Measurements from ENCODE around the gene ANO2.

ANO2 gene

GRCh38 chr12:5789469-5789968 is 155.5 kb downstream of the ANO2 start:
- Histone ChIP-seq H3K27me3 (ENCODE audit: insufficient read depth, low read length) (no peaks in the 10 kb centered on the region), H3K4me3 (ENCODE audit: low read length) (no peak overlapping the region), H3K4me1 (ENCODE audit: insufficient read depth, low read length) (no peaks in the 10 kb centered on the region), H3K9ac (ENCODE audit: low read depth, low read length) (no peak overlapping the region), H3K9me3 (ENCODE audit: insufficient read depth, low read depth, low read length) (no peaks in the 10 kb centered on the region), H3K36me3 (ENCODE audit: insufficient read depth, low read length) (no peaks in the 10 kb centered on the region), H3K27ac (ENCODE audit: low read depth, low read length) (no peak overlapping the region)
- WGBS: 91% methylated on average over 7 of the region's 7 CpGs

GRCh38 chr12:5787828-5788227 is 157.2 kb downstream of the ANO2 start:
- Histone ChIP-seq H3K9ac (ENCODE audit: low read depth, low read length) (no peak overlapping the region), H3K27me3 (ENCODE audit: insufficient read depth, low read length) (no peaks in the 10 kb centered on the region), H3K36me3 (ENCODE audit: insufficient read depth, low read length) (no peaks in the 10 kb centered on the region), H3K4me3 (ENCODE audit: low read length) (no peak overlapping the region), H3K9me3 (ENCODE audit: insufficient read depth, low read depth, low read length) (no peaks in the 10 kb centered on the region), H3K27ac (ENCODE audit: low read depth, low read length) (no peak overlapping the region), H3K4me1 (ENCODE audit: insufficient read depth, low read length) (no peaks in the 10 kb centered on the region)
- WGBS: 95% methylated on average over 5 of the region's 5 CpGs

- H3K9ac ChIP-seq (ENCODE audit: low read depth, low read length): no peak overlapping the region
- H3K36me3 ChIP-seq (ENCODE audit: insufficient read depth, low read length): no peaks in the 10 kb centered on the region
- H3K27me3 ChIP-seq (ENCODE audit: insufficient read depth, low read length): no peaks in the 10 kb centered on the region
- 96% methylated on average over 5 of the region's 5 CpGs for WGBS
- H3K4me1 ChIP-seq (ENCODE audit: insufficient read depth, low read length): no peaks in the 10 kb centered on the region
- H3K4me3 ChIP-seq (ENCODE audit: low read length): no peak overlapping the region
- H3K9me3 ChIP-seq (ENCODE audit: insufficient read depth, low read depth, low read length): no peaks in the 10 kb centered on the region
- no peak overlapping the region for H3K27ac ChIP-seq (ENCODE audit: low read depth, low read length)
These were observed 159.5 kb downstream of the ANO2 start for GRCh38 chr12:5785601-5786000.

- H3K4me1 ChIP-seq (ENCODE audit: insufficient read depth, low read length): no peaks in the 10 kb centered on the region
- no peak overlapping the region for H3K27ac ChIP-seq (ENCODE audit: low read depth, low read length)
- WGBS: 73% methylated on average over 3 of the region's 3 CpGs
- no peak overlapping the region for H3K9ac ChIP-seq (ENCODE audit: low read depth, low read length)
- H3K27me3 ChIP-seq (ENCODE audit: insufficient read depth, low read length): no peaks in the 10 kb centered on the region
- no peak overlapping the region for H3K4me3 ChIP-seq (ENCODE audit: low read length)
- H3K36me3 ChIP-seq (ENCODE audit: insufficient read depth, low read length): no peaks in the 10 kb centered on the region
- H3K9me3 ChIP-seq (ENCODE audit: insufficient read depth, low read depth, low read length): no peaks in the 10 kb centered on the region
These were observed 160.5 kb downstream of the ANO2 start for GRCh38 chr12:5784462-5785130.

GRCh38 chr12:5783289-5783920 is 161.7 kb downstream of the ANO2 start:
- 94% methylated on average over 3 of the region's 4 CpGs for WGBS
- no peak overlapping the region for H3K27ac ChIP-seq (ENCODE audit: low read depth, low read length)
- no peaks in the 10 kb centered on the region for H3K4me1 ChIP-seq (ENCODE audit: insufficient read depth, low read length)
- H3K27me3 ChIP-seq (ENCODE audit: insufficient read depth, low read length): no peaks in the 10 kb centered on the region
- no peaks in the 10 kb centered on the region for H3K36me3 ChIP-seq (ENCODE audit: insufficient read depth, low read length)
- no peak overlapping the region for H3K4me3 ChIP-seq (ENCODE audit: low read length)
- no peaks in the 10 kb centered on the region for H3K9me3 ChIP-seq (ENCODE audit: insufficient read depth, low read depth, low read length)
- H3K9ac ChIP-seq (ENCODE audit: low read depth, low read length): no peak overlapping the region

GRCh38 chr12:5780536-5780935 is 164.5 kb downstream of the ANO2 start:
- Histone ChIP-seq H3K4me1 (ENCODE audit: insufficient read depth, low read length) (no peaks in the 10 kb centered on the region), H3K9ac (ENCODE audit: low read depth, low read length) (no peak overlapping the region), H3K9me3 (ENCODE audit: insufficient read depth, low read depth, low read length) (no peaks in the 10 kb centered on the region), H3K36me3 (ENCODE audit: insufficient read depth, low read length) (no peaks in the 10 kb centered on the region), H3K4me3 (ENCODE audit: low read length) (no peak overlapping the region), H3K27me3 (ENCODE audit: insufficient read depth, low read length) (no peaks in the 10 kb centered on the region), H3K27ac (ENCODE audit: low read depth, low read length) (no peak overlapping the region)
- WGBS: 95% methylated on average over 6 of the region's 8 CpGs

- H3K4me1 ChIP-seq (ENCODE audit: insufficient read depth, low read length): no peaks in the 10 kb centered on the region
- 96% methylated on average over 4 of the region's 5 CpGs for WGBS
- no peak overlapping the region for H3K4me3 ChIP-seq (ENCODE audit: low read length)
- H3K9me3 ChIP-seq (ENCODE audit: insufficient read depth, low read depth, low read length): no peaks in the 10 kb centered on the region
- no peaks in the 10 kb centered on the region for H3K27me3 ChIP-seq (ENCODE audit: insufficient read depth, low read length)
- no peak overlapping the region for H3K9ac ChIP-seq (ENCODE audit: low read depth, low read length)
- H3K36me3 ChIP-seq (ENCODE audit: insufficient read depth, low read length): no peaks in the 10 kb centered on the region
- no peak overlapping the region for H3K27ac ChIP-seq (ENCODE audit: low read depth, low read length)
These were observed 165.7 kb downstream of the ANO2 start for GRCh38 chr12:5779401-5779800.

GRCh38 chr12:5778821-5779220 is 166.2 kb downstream of the ANO2 start:
- Histone ChIP-seq H3K9me3 (ENCODE audit: insufficient read depth, low read depth, low read length) (no peaks in the 10 kb centered on the region), H3K36me3 (ENCODE audit: insufficient read depth, low read length) (no peaks in the 10 kb centered on the region), H3K4me1 (ENCODE audit: insufficient read depth, low read length) (no peaks in the 10 kb centered on the region), H3K9ac (ENCODE audit: low read depth, low read length) (no peak overlapping the region), H3K27me3 (ENCODE audit: insufficient read depth, low read length) (no peaks in the 10 kb centered on the region), H3K27ac (ENCODE audit: low read depth, low read length) (no peak overlapping the region), H3K4me3 (ENCODE audit: low read length) (no peak overlapping the region)

- no peak overlapping the region for H3K9ac ChIP-seq (ENCODE audit: low read depth, low read length)
- H3K4me3 ChIP-seq (ENCODE audit: low read length): no peak overlapping the region
- H3K27ac ChIP-seq (ENCODE audit: low read depth, low read length): no peak overlapping the region
- H3K27me3 ChIP-seq (ENCODE audit: insufficient read depth, low read length): no peaks in the 10 kb centered on the region
- H3K4me1 ChIP-seq (ENCODE audit: insufficient read depth, low read length): no peaks in the 10 kb centered on the region
- no peaks in the 10 kb centered on the region for H3K36me3 ChIP-seq (ENCODE audit: insufficient read depth, low read length)
- 90% methylated on average over 3 of the region's 3 CpGs for WGBS
- no peaks in the 10 kb centered on the region for H3K9me3 ChIP-seq (ENCODE audit: insufficient read depth, low read depth, low read length)
These were observed 167.6 kb downstream of the ANO2 start for GRCh38 chr12:5777451-5777850.

GRCh38 chr12:5776091-5776490 is 169.0 kb downstream of the ANO2 start:
- no peaks in the 10 kb centered on the region for H3K9me3 ChIP-seq (ENCODE audit: insufficient read depth, low read depth, low read length)
- no peaks in the 10 kb centered on the region for H3K27me3 ChIP-seq (ENCODE audit: insufficient read depth, low read length)
- H3K27ac ChIP-seq (ENCODE audit: low read depth, low read length): no peak overlapping the region
- no peaks in the 10 kb centered on the region for H3K36me3 ChIP-seq (ENCODE audit: insufficient read depth, low read length)
- H3K4me3 ChIP-seq (ENCODE audit: low read length): no peak overlapping the region
- H3K9ac ChIP-seq (ENCODE audit: low read depth, low read length): no peak overlapping the region
- WGBS: 96% methylated on average over 4 of the region's 4 CpGs
- H3K4me1 ChIP-seq (ENCODE audit: insufficient read depth, low read length): no peaks in the 10 kb centered on the region

- H3K4me1 ChIP-seq (ENCODE audit: insufficient read depth, low read length): no peaks in the 10 kb centered on the region
- H3K9me3 ChIP-seq (ENCODE audit: insufficient read depth, low read depth, low read length): no peaks in the 10 kb centered on the region
- H3K27me3 ChIP-seq (ENCODE audit: insufficient read depth, low read length): no peaks in the 10 kb centered on the region
- no peak overlapping the region for H3K9ac ChIP-seq (ENCODE audit: low read depth, low read length)
- no peaks in the 10 kb centered on the region for H3K36me3 ChIP-seq (ENCODE audit: insufficient read depth, low read length)
- no peak overlapping the region for H3K4me3 ChIP-seq (ENCODE audit: low read length)
- H3K27ac ChIP-seq (ENCODE audit: low read depth, low read length): no peak overlapping the region
- 84% methylated on average over 2 of the region's 3 CpGs for whole genome bisulfite sequencing
These were observed 171.5 kb downstream of the ANO2 start for GRCh38 chr12:5773550-5773949.

Data from HUES64 (cell line).